Upper lobe of right lung (tissue), 1 donor: Measurements from ENCODE around the gene UPK3A. TPM values are rescaled to one million over a fixed set of nuclear protein-coding genes. Genes with fewer than 3 reads are reported as not detected.

Source experiments
- ATAC-seq: fragments of 200-7000 bp; cut with Tn5 transposase; one replicate; pipeline ENCODE4 v1.9.1; 2020; ENCODE audit warnings: mild to moderate bottlenecking, moderate library complexity
- DNase-seq: peaks from one replicate; pipeline ENCODE4 v3.0.0-alpha.2; 2020
- H3K27ac ChIP-seq: fragments of 200-600 bp; one replicate; pipeline ENCODE4 v1.8.0; 2022
- H3K27me3 ChIP-seq: fragments of 200-600 bp; one replicate; pipeline ENCODE4 v1.8.0; 2022; ENCODE audit warnings: mild to moderate bottlenecking
- H3K36me3 ChIP-seq: fragments of 200-600 bp; one replicate; pipeline ENCODE4 v1.8.0; 2022
- H3K4me1 ChIP-seq: fragments of 200-600 bp; one replicate; pipeline ENCODE4 v1.8.0; 2022
- H3K4me3 ChIP-seq: fragments of 200-600 bp; one replicate; pipeline ENCODE4 v1.8.0; 2022; ENCODE audit warnings: mild to moderate bottlenecking
- H3K9me3 ChIP-seq: fragments of 200-600 bp; one replicate; pipeline ENCODE4 v1.8.0; 2022
- CTCF ChIP-seq: fragments of 200-600 bp; IDR thresholded peaks from one replicate; pipeline ENCODE4 v1.8.0; 2022; ENCODE audit warnings: antibody characterized with exemption
- intact Hi-C: fragments of 100-400 bp; cut with DNase I; formaldehyde crosslinking; loops from one replicate; pipeline ENCODE4 v1.11.0; 2022
- total RNA-seq: library from RNA; stranded (reverse); fragmentation: NEBNext Ultra II Directional; extraction: Animal tissue kit (Norgen Biotek cat#: 25700); gene quantifications from one replicate; pipeline ENCODE4 v1.2.1, GENCODE V29; 2021
- donor health status: DM: no; HTN: yes; CAD: no; lungs with severe emphysema.

Gene UPK3A
- total RNA-seq, 1 donor from 2014 or later = not detected

GRCh38 chr22:45308957-45309421 is 24.2 kb downstream of the UPK3A start:
- Histone ChIP-seq H3K4me3 (peak overlapping the region; percentile 97), H3K9me3 (no peaks in the 10 kb centered on the region), H3K27me3 (no peaks in the 10 kb centered on the region), H3K36me3 (no peaks in the 10 kb centered on the region), H3K4me1 (peaks cover 17% of the 10 kb centered on the region), H3K27ac (peak overlapping the region; percentile 84)
- no peak for ATAC-seq
- DNase-seq = no peak
- intact Hi-C loops = no loop called here
- TF ChIP-seq CTCF = no peak

GRCh38 chr22:45309422-45310227 is 24.9 kb downstream of the UPK3A start, which contains the start of gene FAM118A:
Gene FAM118A (plus strand): TSS chr22:45309934. CDS start chr22:45322380, 12,446 bp downstream.
- Histone ChIP-seq H3K4me1 (peaks cover 17% of the 10 kb centered on the region), H3K27me3 (no peaks in the 10 kb centered on the region), H3K9me3 (no peaks in the 10 kb centered on the region), H3K4me3 (peak within 1 kb of the TSS; percentile 97), H3K36me3 (no peaks in the 10 kb centered on the region), H3K27ac (peak within 1 kb of the TSS; percentile 84)
- ATAC-seq (peak; percentile 98), DNase-seq (peak; percentile 97)
- intact Hi-C loops = no loop called here
- TF ChIP-seq CTCF = peak; percentile 12

GRCh38 chr22:45310331-45310976 is 25.7 kb downstream of the UPK3A start:
- intact Hi-C loops = no loop called here

GRCh38 chr22:45310977-45311531 is 26.3 kb downstream of the UPK3A start:
- H3K27ac ChIP-seq = no peak overlapping the region
- no peaks in the 10 kb centered on the region for H3K9me3 ChIP-seq
- intact Hi-C loops = no loop called here
- DNase-seq (no peak), ATAC-seq (no peak)
- H3K27me3 ChIP-seq = no peaks in the 10 kb centered on the region
- H3K4me3 ChIP-seq = peak overlapping the region; percentile 97
- H3K36me3 ChIP-seq = no peaks in the 10 kb centered on the region
- TF ChIP-seq CTCF = no peak
- H3K4me1 ChIP-seq = peaks cover 17% of the 10 kb centered on the region

More at GRCh38 chr22:45310331-45310976, 25.7 kb downstream of the UPK3A start:
- DNase-seq (no peak), ATAC-seq (no peak)
- Histone ChIP-seq H3K36me3 (no peaks in the 10 kb centered on the region), H3K4me1 (peaks cover 17% of the 10 kb centered on the region), H3K4me3 (peak overlapping the region; percentile 97), H3K9me3 (no peaks in the 10 kb centered on the region), H3K27me3 (no peaks in the 10 kb centered on the region), H3K27ac (peak overlapping the region; percentile 84)
- no peak for TF ChIP-seq CTCF

DNA sequence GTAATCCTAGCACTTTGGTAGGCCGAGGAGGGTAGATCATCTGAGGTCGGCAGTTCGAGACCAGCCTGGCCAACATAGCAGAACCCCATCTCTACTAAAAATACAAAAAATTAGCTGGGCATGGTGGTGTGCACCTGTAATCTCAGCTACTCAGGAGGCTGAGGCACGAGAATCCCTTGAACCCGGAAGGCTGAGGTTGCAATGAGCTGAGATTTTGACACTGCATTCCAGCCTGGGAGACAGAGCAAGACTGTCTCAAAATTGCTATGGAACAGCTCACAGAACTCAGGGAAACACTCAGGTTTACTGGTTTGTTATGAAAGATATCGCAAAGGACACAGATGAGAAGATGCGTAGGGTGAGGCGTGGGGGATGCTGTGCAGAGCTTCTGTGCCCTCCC is 27.7 kb downstream of the UPK3A start:
- intact Hi-C loops = no loop called here
- no peak overlapping the region for H3K4me3 ChIP-seq
- DNase-seq = no peak
- no peak for ATAC-seq
- no peaks in the 10 kb centered on the region for H3K36me3 ChIP-seq
- no peak for TF ChIP-seq CTCF
- H3K4me1 ChIP-seq = peaks cover 21% of the 10 kb centered on the region
- no peaks in the 10 kb centered on the region for H3K9me3 ChIP-seq
- H3K27ac ChIP-seq = no peak overlapping the region
- no peaks in the 10 kb centered on the region for H3K27me3 ChIP-seq
